Astrocyte (in vitro differentiated cells and primary cell): Measurements from ENCODE around the gene ST3GAL2. TPM values are rescaled to one million over a fixed set of nuclear protein-coding genes. Genes with fewer than 3 reads are reported as not detected.

Experiments used
- DNase-seq: peaks from one replicate; pipeline ENCODE4 v3.0.0-alpha.2; 2010; ENCODE audit warnings: low read depth
- FAIRE-seq: peaks from 2 replicates; lab custom pipeline; 2011; peaks lifted over from hg19 to GRCh38; lab: Jason Lieb, UNC
- H2AFZ ChIP-seq: 2 replicates; pipeline ENCODE4 v1.6.0; 2012; ENCODE audit warnings: low read depth, low read length, inconsistent platforms
- H3K27ac ChIP-seq: 2 replicates; pipeline ENCODE4 v1.5.1; 2011; ENCODE audit warnings: low read depth, low read length, inconsistent platforms
- H3K27me3 ChIP-seq: 2 replicates; pipeline ENCODE4 v1.6.0; 2011; ENCODE audit warnings: low read length, inconsistent platforms; ENCODE audit not compliant: insufficient read depth
- H3K36me3 ChIP-seq: 2 replicates; pipeline ENCODE4 v1.5.1; 2011; ENCODE audit warnings: low read length, inconsistent platforms; ENCODE audit not compliant: insufficient read depth
- H3K4me1 ChIP-seq: 2 replicates; pipeline ENCODE4 v1.5.1; 2011; ENCODE audit warnings: low read length, inconsistent platforms; ENCODE audit not compliant: insufficient read depth
- H3K4me2 ChIP-seq: 2 replicates; pipeline ENCODE4 v1.6.0; 2012; ENCODE audit warnings: low read length, inconsistent platforms
- H3K4me3 ChIP-seq: 2 replicates; pipeline ENCODE4 v1.5.1; 2011; ENCODE audit warnings: low read depth, mild to moderate bottlenecking, low read length, inconsistent platforms; ENCODE audit not compliant: insufficient read depth
- H3K79me2 ChIP-seq: 2 replicates; pipeline ENCODE4 v1.6.0; 2012; ENCODE audit warnings: mild to moderate bottlenecking, low read length, inconsistent platforms; ENCODE audit not compliant: insufficient read depth
- H3K9ac ChIP-seq: 2 replicates; pipeline ENCODE4 v1.6.0; 2012; ENCODE audit warnings: mild to moderate bottlenecking, low read length, inconsistent platforms
- H3K9me3 ChIP-seq: 2 replicates; pipeline ENCODE4 v1.5.1; 2012; ENCODE audit warnings: low read depth, mild to moderate bottlenecking, low read length, inconsistent platforms; ENCODE audit not compliant: insufficient read depth
- H4K20me1 ChIP-seq: 2 replicates; pipeline ENCODE4 v1.6.0; 2012; ENCODE audit warnings: low read length, inconsistent platforms; ENCODE audit not compliant: insufficient read depth
- H3K27ac Mint-ChIP-seq: one replicate; pipeline ENCODE4 v1.8.0; 2021; ENCODE audit warnings: mild to moderate bottlenecking, mixed read lengths; ENCODE audit not compliant: unreplicated experiment
- H3K27me3 Mint-ChIP-seq: one replicate; pipeline ENCODE4 v1.8.0; 2021; ENCODE audit warnings: low read depth, mixed read lengths; ENCODE audit not compliant: unreplicated experiment
- H3K36me3 Mint-ChIP-seq: one replicate; pipeline ENCODE4 v1.8.0; 2021; ENCODE audit warnings: low read depth, mixed read lengths; ENCODE audit not compliant: unreplicated experiment
- H3K4me1 Mint-ChIP-seq: one replicate; pipeline ENCODE4 v1.8.0; 2021; ENCODE audit warnings: low read depth, mixed read lengths; ENCODE audit not compliant: unreplicated experiment
- H3K4me3 Mint-ChIP-seq: one replicate; pipeline ENCODE4 v1.8.0; 2021; ENCODE audit warnings: mild to moderate bottlenecking, moderate library complexity, mixed read lengths; ENCODE audit not compliant: unreplicated experiment
- H3K9me3 Mint-ChIP-seq: one replicate; pipeline ENCODE4 v1.8.0; 2021; ENCODE audit warnings: mild to moderate bottlenecking, mixed read lengths; ENCODE audit not compliant: unreplicated experiment
- CTCF ChIP-seq: IDR thresholded peaks from 2 replicates; pipeline ENCODE4 v1.5.1; 2011; ENCODE audit warnings: low read depth, mild to moderate bottlenecking, inconsistent platforms, low read length, moderate library complexity; ENCODE audit not compliant: insufficient read depth
- EZH2 ChIP-seq: IDR thresholded peaks from 2 replicates; pipeline ENCODE4 v1.6.1; 2012; ENCODE audit warnings: mild to moderate bottlenecking, low read length, inconsistent platforms; ENCODE audit not compliant: insufficient read depth
- total RNA-seq: library from RNA; stranded (reverse); gene quantifications from 2 replicates; pipeline ENCODE4 v1.2.1, GENCODE V29; 2021

Gene ST3GAL2
- total RNA-seq, 1 donor from 2014 or later = 108 TPM

DNA sequence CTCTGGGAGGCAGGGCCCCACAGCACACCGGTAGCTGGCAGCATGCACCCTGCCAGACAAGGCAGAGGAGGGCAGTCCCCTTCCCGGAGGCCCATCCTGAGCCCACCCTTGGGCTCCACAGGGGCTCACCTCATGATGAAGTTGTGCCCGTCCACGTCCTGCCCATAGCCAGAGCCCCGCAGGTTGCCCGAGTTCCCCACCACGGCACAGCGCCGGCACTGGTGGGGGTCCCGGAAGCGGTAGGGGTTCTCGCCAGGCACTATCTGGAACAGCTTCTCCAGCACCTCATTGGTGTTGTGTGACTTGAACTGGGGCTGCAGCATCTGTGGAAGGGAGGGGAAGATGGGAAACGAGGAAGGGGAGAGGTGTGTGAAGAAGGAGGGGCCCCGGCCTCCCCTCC is 44.0 kb downstream of the ST3GAL2 start:
- Histone ChIP-seq H3K9me3 (no peaks in the 10 kb centered on the region), H2AFZ (no peak overlapping the region), H3K4me3 (no peak overlapping the region), H4K20me1 (peaks cover 68% of the 10 kb centered on the region), H3K27me3 (no peaks in the 10 kb centered on the region), H3K4me1 (peaks cover 7% of the 10 kb centered on the region), H3K4me2 (no peak overlapping the region), H3K9ac (no peak overlapping the region), H3K79me2 (peaks cover 15% of the 10 kb centered on the region), H3K36me3 (no peaks in the 10 kb centered on the region), H3K27ac (no peak overlapping the region)
- FAIRE-seq (no peak), DNase-seq (no peak)
- Mint-ChIP-seq H3K27ac (no peak overlapping the region), H3K4me1 (peaks cover 8% of the 10 kb centered on the region), H3K36me3 (peaks cover 18% of the 10 kb centered on the region), H3K9me3 (no peaks in the 10 kb centered on the region), H3K4me3 (no peak overlapping the region), H3K27me3 (no peaks in the 10 kb centered on the region)
- no peak for TF ChIP-seq CTCF
- TF ChIP-seq EZH2 = no peak

GRCh38 chr16:70393662-70394061 is 45.2 kb downstream of the ST3GAL2 start:
- no peak overlapping the region for H3K27ac ChIP-seq
- peaks cover under 1% of the 10 kb centered on the region for H3K36me3 ChIP-seq
- peak overlapping the region; percentile 26 for H3K27ac Mint-ChIP-seq
- TF ChIP-seq EZH2 = no peak
- TF ChIP-seq CTCF = no peak
- FAIRE-seq (no peak), DNase-seq (no peak)
- H3K79me2 ChIP-seq = peaks cover 12% of the 10 kb centered on the region
- H3K4me1 Mint-ChIP-seq = peaks cover 8% of the 10 kb centered on the region
- H3K9me3 ChIP-seq = no peaks in the 10 kb centered on the region
- no peak overlapping the region for H3K4me3 Mint-ChIP-seq
- H3K36me3 Mint-ChIP-seq = peaks cover 18% of the 10 kb centered on the region
- H3K4me3 ChIP-seq = no peak overlapping the region
- H3K27me3 ChIP-seq = no peaks in the 10 kb centered on the region
- H3K9me3 Mint-ChIP-seq = no peaks in the 10 kb centered on the region
- peaks cover 7% of the 10 kb centered on the region for H3K4me1 ChIP-seq
- no peak overlapping the region for H3K9ac ChIP-seq
- no peak overlapping the region for H2AFZ ChIP-seq
- H3K27me3 Mint-ChIP-seq = no peaks in the 10 kb centered on the region
- H3K4me2 ChIP-seq = no peak overlapping the region
- peaks cover 56% of the 10 kb centered on the region for H4K20me1 ChIP-seq

DNA sequence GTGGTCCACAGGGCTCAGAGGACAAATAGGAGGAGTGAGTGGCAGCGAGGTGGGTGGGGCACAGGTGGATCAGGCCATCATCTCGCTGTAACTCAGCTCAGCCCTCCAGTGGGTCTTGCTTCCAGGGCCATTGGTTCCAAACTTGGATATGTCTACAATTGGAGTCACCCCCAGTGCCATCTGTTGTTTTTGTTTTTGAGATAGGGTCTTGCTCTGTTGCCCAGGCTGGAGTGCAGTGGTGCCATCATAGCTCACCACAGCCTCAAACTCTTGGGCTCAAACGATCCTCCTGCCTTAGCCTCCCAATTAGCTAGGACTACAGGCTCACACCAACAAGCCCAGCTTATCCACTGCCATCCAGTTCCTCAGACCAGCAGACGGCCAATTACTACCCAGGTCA is 46.3 kb downstream of the ST3GAL2 start:
- no peak overlapping the region for H3K27ac Mint-ChIP-seq
- no peaks in the 10 kb centered on the region for H3K27me3 Mint-ChIP-seq
- no peaks in the 10 kb centered on the region for H3K9me3 ChIP-seq
- no peak overlapping the region for H3K9ac ChIP-seq
- TF ChIP-seq EZH2 = no peak
- no peak for TF ChIP-seq CTCF
- H3K36me3 Mint-ChIP-seq = peaks cover 25% of the 10 kb centered on the region
- FAIRE-seq = no peak
- H3K4me1 ChIP-seq = peaks cover 7% of the 10 kb centered on the region
- peaks cover 8% of the 10 kb centered on the region for H3K4me1 Mint-ChIP-seq
- H3K27ac ChIP-seq = no peak overlapping the region
- peaks cover 46% of the 10 kb centered on the region for H4K20me1 ChIP-seq
- no peak overlapping the region for H2AFZ ChIP-seq
- H3K36me3 ChIP-seq = peaks cover 10% of the 10 kb centered on the region
- H3K79me2 ChIP-seq = peaks cover 3% of the 10 kb centered on the region
- no peak overlapping the region for H3K4me3 ChIP-seq
- no peak overlapping the region for H3K4me2 ChIP-seq
- no peak overlapping the region for H3K4me3 Mint-ChIP-seq
- no peak for DNase-seq
- no peaks in the 10 kb centered on the region for H3K9me3 Mint-ChIP-seq
- H3K27me3 ChIP-seq = no peaks in the 10 kb centered on the region
